ENCODE data around the gene SETDB2. TPM values are rescaled to one million over a fixed set of nuclear protein-coding genes. Genes with fewer than 3 reads are reported as not detected.

Gene SETDB2
- total RNA-seq, 1 experiment from 2014 or later, result 34.0 TPM

DNA sequence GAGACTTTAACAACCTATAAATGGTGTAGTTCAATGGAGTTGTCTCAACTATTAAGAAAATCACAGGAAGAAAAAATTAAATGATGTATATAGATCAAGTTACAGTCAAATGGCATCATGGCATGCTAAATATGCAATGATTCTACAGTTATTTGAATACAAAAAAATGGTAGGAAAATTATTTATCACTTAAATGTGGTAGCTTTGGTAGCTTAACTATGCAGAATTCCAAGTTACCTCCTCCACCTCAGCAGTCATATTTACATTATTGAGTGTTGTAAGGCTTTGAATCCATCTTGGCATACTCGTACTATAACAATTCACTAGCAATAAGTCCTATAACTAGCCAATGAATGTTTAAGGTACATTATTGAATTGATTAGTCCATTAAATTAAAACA lies 37.0 kb upstream of the SETDB2 start:
- peaks cover 8% of the 10 kb centered on the region for H3K9me3 ChIP-seq (ENCODE audit: low read length)
- H3K27me3 ChIP-seq (ENCODE audit: low read length), result no peaks in the 10 kb centered on the region
- H3K4me2 ChIP-seq (ENCODE audit: low read depth, low read length, poor library complexity, severe bottlenecking), result no peak overlapping the region
- no peaks in the 10 kb centered on the region for H3K9me2 ChIP-seq (replicated peaks; ENCODE audit: insufficient read depth, low read length)
- H3K4me3 ChIP-seq (ENCODE audit: low read length), result no peak overlapping the region
- H4K20me1 ChIP-seq (ENCODE audit: insufficient read depth, low read depth, low read length), result no peaks in the 10 kb centered on the region
- H3K79me2 ChIP-seq (ENCODE audit: low read length), result no peaks in the 10 kb centered on the region
- no peak overlapping the region for H2AFZ ChIP-seq (ENCODE audit: low read length)
- H3K4me1 ChIP-seq (ENCODE audit: low read length), result peaks cover 3% of the 10 kb centered on the region; the same call in 1 of the 2 replicates
- no peak for DNase-seq
- H3K9ac ChIP-seq (ENCODE audit: low read length), result no peak overlapping the region
- peaks cover 3% of the 10 kb centered on the region; the same call in 1 of the 2 replicates for H3K36me3 ChIP-seq (ENCODE audit: insufficient read depth, low read length)
- no peak overlapping the region for H3K27ac ChIP-seq (ENCODE audit: low read length)

DNA sequence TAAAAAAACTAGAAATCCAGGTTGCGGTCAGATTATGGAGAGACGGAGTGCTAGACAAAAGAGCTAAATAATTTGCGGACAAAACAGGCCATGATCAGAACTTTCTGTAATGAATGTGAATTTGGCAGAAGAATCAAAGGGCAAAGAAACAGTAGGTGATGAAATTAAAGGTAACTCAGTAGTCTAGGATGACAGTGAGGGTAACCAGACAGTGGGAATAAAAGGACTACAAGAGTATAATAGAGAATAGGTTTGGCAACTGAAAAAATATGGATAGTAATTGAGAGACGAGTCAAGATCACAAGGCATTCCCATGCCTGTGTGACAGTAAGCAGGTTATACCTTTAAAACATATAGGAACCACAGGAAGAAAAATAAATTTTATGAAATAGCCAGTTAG lies 36.1 kb upstream of the SETDB2 start:
- Histone ChIP-seq H3K4me1 (ENCODE audit: low read length) (peaks cover 2% of the 10 kb centered on the region; the same call in 1 of the 2 replicates), H3K27me3 (ENCODE audit: low read length) (no peaks in the 10 kb centered on the region), H3K36me3 (ENCODE audit: insufficient read depth, low read length) (peaks cover 3% of the 10 kb centered on the region; the same call in 1 of the 2 replicates), H3K9me3 (ENCODE audit: low read length) (peaks cover 8% of the 10 kb centered on the region), H3K27ac (ENCODE audit: low read length) (no peak overlapping the region), H3K4me3 (ENCODE audit: low read length) (no peak overlapping the region), H3K4me2 (ENCODE audit: low read depth, low read length, poor library complexity, severe bottlenecking) (no peak overlapping the region), H3K79me2 (ENCODE audit: low read length) (no peaks in the 10 kb centered on the region), H3K9me2 (replicated peaks; ENCODE audit: insufficient read depth, low read length) (no peaks in the 10 kb centered on the region), H4K20me1 (ENCODE audit: insufficient read depth, low read depth, low read length) (no peaks in the 10 kb centered on the region), H3K9ac (ENCODE audit: low read length) (no peak overlapping the region), H2AFZ (ENCODE audit: low read length) (no peak overlapping the region)
- DNase-seq, result no peak

DNA sequence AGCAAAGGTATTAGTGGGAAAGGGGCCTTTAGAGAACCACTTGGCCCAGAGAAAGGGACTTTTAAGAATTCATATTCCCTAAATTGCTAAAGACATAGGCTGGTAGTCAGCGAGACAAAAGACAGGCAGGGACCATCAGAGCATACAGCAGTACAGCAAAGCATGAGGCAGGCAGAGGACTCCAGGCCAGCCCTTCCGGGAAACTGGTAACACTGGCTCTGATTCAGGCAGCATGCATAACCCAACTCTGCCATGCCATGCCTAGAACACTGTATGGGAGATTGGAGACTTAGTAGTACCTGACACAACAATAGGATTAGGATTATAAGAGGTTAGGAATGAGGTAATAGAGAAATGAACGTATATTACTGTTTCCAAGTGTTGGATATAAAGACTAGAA lies 35.1 kb upstream of the SETDB2 start:
- no peaks in the 10 kb centered on the region for H3K79me2 ChIP-seq (ENCODE audit: low read length)
- no peaks in the 10 kb centered on the region for H3K27me3 ChIP-seq (ENCODE audit: low read length)
- no peak overlapping the region for H3K4me2 ChIP-seq (ENCODE audit: low read depth, low read length, poor library complexity, severe bottlenecking)
- peaks cover 2% of the 10 kb centered on the region; the same call in 1 of the 2 replicates for H3K4me1 ChIP-seq (ENCODE audit: low read length)
- H3K27ac ChIP-seq (ENCODE audit: low read length), result no peak overlapping the region
- no peak overlapping the region for H3K9ac ChIP-seq (ENCODE audit: low read length)
- no peaks in the 10 kb centered on the region for H3K9me2 ChIP-seq (replicated peaks; ENCODE audit: insufficient read depth, low read length)
- H2AFZ ChIP-seq (ENCODE audit: low read length), result no peak overlapping the region; the same call in 1 of the 2 replicates
- H3K4me3 ChIP-seq (ENCODE audit: low read length), result no peak overlapping the region
- DNase-seq, result no peak
- H3K36me3 ChIP-seq (ENCODE audit: insufficient read depth, low read length), result no peaks in the 10 kb centered on the region; the same call in 1 of the 2 replicates
- H4K20me1 ChIP-seq (ENCODE audit: insufficient read depth, low read depth, low read length), result no peaks in the 10 kb centered on the region
- peaks cover 6% of the 10 kb centered on the region for H3K9me3 ChIP-seq (ENCODE audit: low read length)

DNA sequence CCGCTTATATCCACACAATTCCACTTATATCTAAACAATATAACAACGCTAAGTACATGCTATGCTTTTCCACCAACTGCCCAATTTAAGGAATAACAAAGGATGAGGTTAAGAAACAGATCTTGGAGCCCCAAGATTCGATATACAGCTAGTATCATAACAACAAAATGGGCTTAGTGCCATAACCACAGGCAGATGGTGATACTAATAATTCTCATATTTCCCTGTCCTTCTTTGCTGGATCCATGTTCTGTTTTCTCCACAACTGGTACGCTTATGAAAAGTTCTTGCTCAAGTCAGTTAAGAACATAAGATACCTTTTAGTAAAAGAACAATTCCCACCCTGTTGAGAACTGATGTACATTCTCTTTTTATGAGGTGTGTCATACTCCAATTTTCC lies 34.1 kb upstream of the SETDB2 start:
- no peak for DNase-seq
- no peaks in the 10 kb centered on the region for H3K27me3 ChIP-seq (ENCODE audit: low read length)
- H3K36me3 ChIP-seq (ENCODE audit: insufficient read depth, low read length), result no peaks in the 10 kb centered on the region; the same call in 1 of the 2 replicates
- H3K9me2 ChIP-seq (replicated peaks; ENCODE audit: insufficient read depth, low read length), result no peaks in the 10 kb centered on the region
- peaks cover 2% of the 10 kb centered on the region; the same call in 1 of the 2 replicates for H3K4me1 ChIP-seq (ENCODE audit: low read length)
- no peak overlapping the region for H2AFZ ChIP-seq (ENCODE audit: low read length)
- H3K9me3 ChIP-seq (ENCODE audit: low read length), result peaks cover 2% of the 10 kb centered on the region
- no peak overlapping the region for H3K27ac ChIP-seq (ENCODE audit: low read length)
- H3K4me3 ChIP-seq (ENCODE audit: low read length), result no peak overlapping the region
- no peaks in the 10 kb centered on the region for H3K79me2 ChIP-seq (ENCODE audit: low read length)
- H3K9ac ChIP-seq (ENCODE audit: low read length), result no peak overlapping the region
- H4K20me1 ChIP-seq (ENCODE audit: insufficient read depth, low read depth, low read length), result no peaks in the 10 kb centered on the region
- no peak overlapping the region for H3K4me2 ChIP-seq (ENCODE audit: low read depth, low read length, poor library complexity, severe bottlenecking)

DNA sequence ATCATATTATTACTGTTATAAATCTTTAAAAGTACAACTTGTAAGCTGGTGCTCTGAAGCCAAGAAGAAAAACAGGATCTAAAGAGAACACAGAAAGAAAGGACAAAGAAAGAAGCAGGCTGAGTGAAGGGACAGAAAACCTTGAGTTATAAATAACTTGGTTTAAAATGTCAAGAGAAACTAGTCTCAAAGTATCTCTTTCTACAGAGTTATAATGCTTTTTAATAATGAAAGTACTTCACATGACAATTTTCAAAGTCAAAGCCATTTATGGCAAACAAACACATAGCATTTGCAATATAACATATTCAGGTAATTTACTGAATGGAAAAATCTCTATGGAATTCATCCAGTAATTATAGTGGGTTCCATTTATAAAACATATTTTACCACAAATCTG lies 33.6 kb upstream of the SETDB2 start:
- Histone ChIP-seq H3K27ac (ENCODE audit: low read length) (no peak overlapping the region), H3K4me2 (ENCODE audit: low read depth, low read length, poor library complexity, severe bottlenecking) (no peak overlapping the region), H2AFZ (ENCODE audit: low read length) (no peak overlapping the region), H3K4me1 (ENCODE audit: low read length) (peaks cover 2% of the 10 kb centered on the region; the same call in 1 of the 2 replicates), H3K9me3 (ENCODE audit: low read length) (no peaks in the 10 kb centered on the region; the same call in 1 of the 2 replicates), H3K9ac (ENCODE audit: low read length) (no peak overlapping the region), H3K27me3 (ENCODE audit: low read length) (no peaks in the 10 kb centered on the region), H4K20me1 (ENCODE audit: insufficient read depth, low read depth, low read length) (no peaks in the 10 kb centered on the region), H3K79me2 (ENCODE audit: low read length) (no peaks in the 10 kb centered on the region), H3K9me2 (replicated peaks; ENCODE audit: insufficient read depth, low read length) (no peaks in the 10 kb centered on the region), H3K36me3 (ENCODE audit: insufficient read depth, low read length) (no peaks in the 10 kb centered on the region), H3K4me3 (ENCODE audit: low read length) (no peak overlapping the region)
- no peak for DNase-seq

DNA sequence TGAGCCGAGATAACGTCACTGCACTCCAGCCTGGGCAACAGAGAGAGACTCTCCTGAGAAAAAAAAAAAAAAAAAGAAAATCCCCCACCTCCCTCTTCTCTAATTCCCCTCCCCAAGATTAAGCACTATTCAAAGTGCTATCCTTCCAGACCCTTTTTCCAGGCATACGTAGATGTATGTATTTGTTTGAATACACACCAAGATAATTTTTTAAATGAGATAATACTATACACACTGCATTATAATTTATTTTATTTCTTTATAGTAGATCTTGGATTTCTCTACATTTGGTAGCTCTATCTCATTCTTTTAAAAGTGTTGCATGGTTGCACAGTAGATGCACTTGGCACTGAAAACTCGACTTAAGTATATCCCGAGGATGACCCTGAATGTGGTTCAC lies 32.7 kb upstream of the SETDB2 start:
- no peak overlapping the region for H3K27ac ChIP-seq (ENCODE audit: low read length)
- no peak for DNase-seq
- H3K4me2 ChIP-seq (ENCODE audit: low read depth, low read length, poor library complexity, severe bottlenecking), result no peak overlapping the region
- H2AFZ ChIP-seq (ENCODE audit: low read length), result no peak overlapping the region
- H3K9ac ChIP-seq (ENCODE audit: low read length), result no peak overlapping the region
- no peak overlapping the region for H3K4me3 ChIP-seq (ENCODE audit: low read length)
- H3K9me3 ChIP-seq (ENCODE audit: low read length), result no peaks in the 10 kb centered on the region; the same call in 1 of the 2 replicates
- no peaks in the 10 kb centered on the region for H4K20me1 ChIP-seq (ENCODE audit: insufficient read depth, low read depth, low read length)
- no peaks in the 10 kb centered on the region for H3K27me3 ChIP-seq (ENCODE audit: low read length)
- no peaks in the 10 kb centered on the region for H3K9me2 ChIP-seq (replicated peaks; ENCODE audit: insufficient read depth, low read length)
- H3K79me2 ChIP-seq (ENCODE audit: low read length), result no peaks in the 10 kb centered on the region
- H3K4me1 ChIP-seq (ENCODE audit: low read length), result peaks cover 8% of the 10 kb centered on the region
- H3K36me3 ChIP-seq (ENCODE audit: insufficient read depth, low read length), result no peaks in the 10 kb centered on the region

DNA sequence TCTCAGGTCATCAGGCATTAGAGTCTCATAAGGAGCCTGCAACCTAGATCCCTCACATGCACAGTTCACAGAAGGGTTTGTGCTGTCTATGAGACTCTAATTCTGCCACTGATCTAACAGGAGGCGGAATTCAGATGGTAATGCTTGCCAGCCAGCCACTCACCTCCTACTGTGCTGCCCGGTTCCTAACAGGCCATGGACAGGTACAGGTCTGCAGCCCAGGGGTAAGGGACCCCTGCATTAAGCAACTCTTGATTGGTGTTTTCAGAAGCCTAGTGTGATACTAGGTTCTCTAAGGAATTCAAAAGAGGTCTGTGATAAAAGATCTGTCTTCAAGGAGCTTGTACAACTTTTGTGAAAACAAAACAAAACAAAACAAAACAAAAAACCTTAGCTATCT lies 31.3 kb upstream of the SETDB2 start:
- Histone ChIP-seq H3K36me3 (ENCODE audit: insufficient read depth, low read length) (no peaks in the 10 kb centered on the region), H3K4me2 (ENCODE audit: low read depth, low read length, poor library complexity, severe bottlenecking) (no peak overlapping the region), H3K9me3 (ENCODE audit: low read length) (no peaks in the 10 kb centered on the region), H3K27ac (ENCODE audit: low read length) (no peak overlapping the region), H3K27me3 (ENCODE audit: low read length) (no peaks in the 10 kb centered on the region), H3K4me3 (ENCODE audit: low read length) (no peak overlapping the region), H3K9ac (ENCODE audit: low read length) (no peak overlapping the region), H3K4me1 (ENCODE audit: low read length) (peaks cover 22% of the 10 kb centered on the region), H4K20me1 (ENCODE audit: insufficient read depth, low read depth, low read length) (no peaks in the 10 kb centered on the region), H3K79me2 (ENCODE audit: low read length) (no peaks in the 10 kb centered on the region), H2AFZ (ENCODE audit: low read length) (no peak overlapping the region), H3K9me2 (replicated peaks; ENCODE audit: insufficient read depth, low read length) (no peaks in the 10 kb centered on the region)
- no peak for DNase-seq

DNA sequence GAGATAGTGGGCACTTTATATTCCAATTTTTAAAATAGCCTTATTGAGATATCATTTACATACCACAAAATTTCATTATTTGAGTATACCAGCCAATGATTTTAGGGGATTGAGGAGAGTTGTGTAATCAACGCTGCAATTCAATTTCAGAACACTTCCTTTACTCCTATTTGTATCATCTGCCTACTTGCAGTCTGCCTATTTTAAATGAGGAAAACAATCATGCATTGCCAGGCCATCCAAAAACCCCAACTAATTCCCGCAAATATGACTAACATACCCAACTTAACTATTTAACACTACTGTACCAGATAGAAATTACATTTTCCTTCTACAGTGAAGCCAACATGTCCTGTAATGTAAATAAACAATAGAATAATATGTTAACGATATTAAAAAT lies 26.9 kb upstream of the SETDB2 start:
- no peaks in the 10 kb centered on the region for H4K20me1 ChIP-seq (ENCODE audit: insufficient read depth, low read depth, low read length)
- no peaks in the 10 kb centered on the region for H3K9me3 ChIP-seq (ENCODE audit: low read length)
- H3K36me3 ChIP-seq (ENCODE audit: insufficient read depth, low read length), result no peaks in the 10 kb centered on the region
- H3K27me3 ChIP-seq (ENCODE audit: low read length), result no peaks in the 10 kb centered on the region
- H3K4me3 ChIP-seq (ENCODE audit: low read length), result no peak overlapping the region
- H3K9me2 ChIP-seq (replicated peaks; ENCODE audit: insufficient read depth, low read length), result no peaks in the 10 kb centered on the region
- H3K4me2 ChIP-seq (ENCODE audit: low read depth, low read length, poor library complexity, severe bottlenecking), result peak overlapping the region; percentile 2
- H3K79me2 ChIP-seq (ENCODE audit: low read length), result no peaks in the 10 kb centered on the region
- H2AFZ ChIP-seq (ENCODE audit: low read length), result no peak overlapping the region
- H3K9ac ChIP-seq (ENCODE audit: low read length), result no peak overlapping the region
- H3K4me1 ChIP-seq (ENCODE audit: low read length), result peaks cover 55% of the 10 kb centered on the region
- DNase-seq, result no peak
- no peak overlapping the region for H3K27ac ChIP-seq (ENCODE audit: low read length)
